T-helper 2 cell treated with Interferon-gamma antibody and Interleukin-4, amounts not matched to agents 5 μg/mL and 100 μg/mL, for 36 hours (primary cell): ENCODE data around the gene ZNF556.
"Not testable (repeated sequence)": the region's sequence is repeated elsewhere in the genome, so short reads cannot be mapped to it uniquely, and the experiment has no call there.

Experiments used
- DNase-seq: peaks from one replicate; pipeline ENCODE4 v3.0.0; 2021; ENCODE audit warnings: low spot score
- H3K27ac Mint-ChIP-seq: one replicate; pipeline ENCODE4 v1.8.0; 2021; ENCODE audit warnings: mild to moderate bottlenecking, mixed read lengths
- H3K27me3 Mint-ChIP-seq: one replicate; pipeline ENCODE4 v1.8.0; 2021; ENCODE audit warnings: low read depth, mixed read lengths
- H3K36me3 Mint-ChIP-seq: one replicate; pipeline ENCODE4 v1.8.0; 2021; ENCODE audit warnings: low read depth, mixed read lengths
- H3K4me1 Mint-ChIP-seq: one replicate; pipeline ENCODE4 v1.8.0; 2021; ENCODE audit warnings: low read depth, mixed read lengths
- H3K4me3 Mint-ChIP-seq: one replicate; pipeline ENCODE4 v1.8.0; 2022; ENCODE audit warnings: mild to moderate bottlenecking, moderate library complexity, mixed read lengths
- H3K9me3 Mint-ChIP-seq: one replicate; pipeline ENCODE4 v1.8.0; 2021; ENCODE audit warnings: mixed read lengths

ZNF556 gene

DNA sequence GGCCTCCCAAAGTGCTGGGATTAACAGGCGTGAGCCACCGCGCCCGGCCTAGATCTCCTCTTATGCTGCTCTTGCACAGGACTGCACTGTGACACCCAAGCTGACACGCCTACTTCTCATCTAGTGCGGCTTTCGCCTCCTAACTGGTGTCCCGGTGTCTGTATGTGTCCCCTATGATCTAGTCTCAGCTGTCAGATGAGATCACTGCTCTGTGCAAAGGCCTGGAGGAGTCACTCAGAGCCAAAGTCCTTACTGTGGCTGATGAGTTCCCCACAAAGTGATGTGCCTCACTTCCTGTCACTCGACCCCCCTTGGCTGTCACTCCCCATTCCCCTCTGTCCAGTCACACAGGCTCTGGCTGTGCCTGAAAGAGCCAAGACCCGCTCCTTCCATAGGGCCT, 2.5 kb downstream of the ZNF556 start:
- H3K4me3 Mint-ChIP-seq, result no peak overlapping the region
- H3K4me1 Mint-ChIP-seq, result no peaks in the 10 kb centered on the region
- no peak overlapping the region for H3K27ac Mint-ChIP-seq
- H3K27me3 Mint-ChIP-seq, result no peaks in the 10 kb centered on the region
- H3K36me3 Mint-ChIP-seq, result no peaks in the 10 kb centered on the region
- H3K9me3 Mint-ChIP-seq, result peaks cover 24% of the 10 kb centered on the region
- no peak for DNase-seq

GRCh38 chr19:2872175-2872574, 5.0 kb downstream of the ZNF556 start:
- not testable (repeated sequence) for DNase-seq, H3K27me3 Mint-ChIP-seq, H3K27ac Mint-ChIP-seq, H3K4me3 Mint-ChIP-seq, H3K4me1 Mint-ChIP-seq, H3K36me3 Mint-ChIP-seq
- H3K9me3 Mint-ChIP-seq, result peaks cover 24% of the 10 kb centered on the region

GRCh38 chr19:2877398-2878331, 10.5 kb downstream of the ZNF556 start:
- H3K4me1 Mint-ChIP-seq, result no peaks in the 10 kb centered on the region
- no peak overlapping the region for H3K4me3 Mint-ChIP-seq
- no peak for DNase-seq
- no peak overlapping the region for H3K27ac Mint-ChIP-seq
- peaks cover 17% of the 10 kb centered on the region for H3K9me3 Mint-ChIP-seq
- no peaks in the 10 kb centered on the region for H3K27me3 Mint-ChIP-seq
- H3K36me3 Mint-ChIP-seq, result no peaks in the 10 kb centered on the region

GRCh38 chr19:2883686-2884439, 16.7 kb downstream of the ZNF556 start:
- no peak for DNase-seq
- Mint-ChIP-seq H3K4me1 (no peaks in the 10 kb centered on the region), H3K4me3 (no peak overlapping the region), H3K36me3 (no peaks in the 10 kb centered on the region), H3K27ac (no peak overlapping the region), H3K9me3 (peaks cover 15% of the 10 kb centered on the region), H3K27me3 (no peaks in the 10 kb centered on the region)

DNA sequence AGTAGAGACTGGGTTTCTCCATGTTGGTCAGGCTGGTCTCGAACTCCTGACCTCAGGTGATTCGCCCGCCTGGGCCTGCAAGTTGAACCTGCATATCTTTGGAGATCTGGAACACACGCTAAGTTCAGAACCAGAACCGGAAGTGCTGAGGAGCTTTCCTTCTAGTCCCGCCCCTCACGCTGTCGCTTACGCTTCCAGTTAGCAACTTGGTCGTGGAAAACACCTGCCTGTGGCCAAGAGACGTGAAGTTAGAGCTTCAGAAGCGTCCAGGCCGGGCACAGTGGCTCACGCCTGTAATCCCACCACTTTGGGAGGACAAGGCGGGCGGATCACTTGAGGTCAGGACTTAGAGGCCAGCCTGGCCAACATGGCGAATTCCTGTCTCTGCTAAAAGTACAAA, 18.6 kb downstream of the ZNF556 start:
- Mint-ChIP-seq H3K27ac (no peak overlapping the region), H3K27me3 (no peaks in the 10 kb centered on the region), H3K4me1 (no peaks in the 10 kb centered on the region), H3K4me3 (no peak overlapping the region), H3K9me3 (peaks cover 11% of the 10 kb centered on the region), H3K36me3 (no peaks in the 10 kb centered on the region)
- DNase-seq, result no peak

- no peaks in the 10 kb centered on the region for H3K27me3 Mint-ChIP-seq
- H3K9me3 Mint-ChIP-seq, result peaks cover 11% of the 10 kb centered on the region
- H3K36me3 Mint-ChIP-seq, result no peaks in the 10 kb centered on the region
- no peak overlapping the region for H3K4me3 Mint-ChIP-seq
- no peak overlapping the region for H3K27ac Mint-ChIP-seq
- DNase-seq, result no peak
- no peaks in the 10 kb centered on the region for H3K4me1 Mint-ChIP-seq
Observed at GRCh38 chr19:2887391-2887914, 20.3 kb downstream of the ZNF556 start.

DNA sequence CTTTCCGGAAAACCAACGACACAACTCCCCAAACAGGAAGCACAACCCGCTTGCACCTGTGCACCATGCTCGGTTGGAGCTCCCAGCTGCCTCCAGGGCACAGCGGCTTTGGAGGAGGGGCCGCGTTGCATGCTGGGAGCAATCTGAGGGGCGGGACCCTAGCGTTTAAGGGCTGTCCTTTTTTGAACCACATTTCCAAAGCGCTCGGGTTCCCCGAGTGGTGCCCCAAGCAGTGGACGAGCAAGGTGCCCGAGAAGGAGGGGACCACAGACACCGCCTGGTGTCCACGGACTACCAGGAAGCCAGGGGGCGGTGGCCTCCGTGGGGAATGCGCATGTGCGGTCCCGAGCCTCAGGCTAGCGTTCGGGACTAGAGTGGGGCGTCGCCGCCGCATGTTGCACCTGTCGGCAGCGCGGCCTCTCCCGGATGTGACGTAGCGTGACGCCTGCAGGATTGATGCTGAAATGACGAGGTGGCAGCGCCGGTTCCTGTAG, 21.6 kb downstream of the ZNF556 start:
- Mint-ChIP-seq H3K4me1 (no peaks in the 10 kb centered on the region), H3K9me3 (peaks cover 5% of the 10 kb centered on the region), H3K27me3 (no peaks in the 10 kb centered on the region), H3K27ac (no peak overlapping the region), H3K4me3 (no peak overlapping the region), H3K36me3 (no peaks in the 10 kb centered on the region)
- no peak for DNase-seq

DNA sequence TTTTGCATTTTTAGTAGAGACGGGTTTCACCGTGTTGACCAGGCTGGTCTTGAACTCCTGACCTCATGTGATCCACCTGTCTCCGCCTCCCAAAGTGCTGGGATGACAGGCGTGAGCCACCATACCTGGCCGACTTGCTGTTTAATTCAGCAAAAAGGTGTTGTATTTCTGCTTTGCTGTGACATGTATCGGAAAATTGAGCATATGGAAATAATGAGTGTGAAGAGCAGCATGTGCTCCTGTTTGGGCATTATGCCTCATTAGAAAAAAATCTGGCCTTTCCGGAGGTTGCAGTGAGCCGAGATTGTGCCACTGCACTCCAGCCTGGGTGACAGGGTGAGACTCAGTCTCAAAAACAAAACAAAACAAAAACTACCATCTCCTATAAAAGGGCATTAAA, 23.4 kb downstream of the ZNF556 start:
- not testable (repeated sequence) for H3K9me3 Mint-ChIP-seq, DNase-seq, H3K4me3 Mint-ChIP-seq, H3K4me1 Mint-ChIP-seq, H3K27me3 Mint-ChIP-seq, H3K36me3 Mint-ChIP-seq, H3K27ac Mint-ChIP-seq

- H3K9me3 Mint-ChIP-seq, result peaks cover 23% of the 10 kb centered on the region
- no peak for DNase-seq
- H3K36me3 Mint-ChIP-seq, result peaks cover 4% of the 10 kb centered on the region
- H3K4me1 Mint-ChIP-seq, result peaks cover 4% of the 10 kb centered on the region
- H3K27me3 Mint-ChIP-seq, result no peaks in the 10 kb centered on the region
- no peak overlapping the region for H3K27ac Mint-ChIP-seq
- H3K4me3 Mint-ChIP-seq, result no peak overlapping the region
Observed at GRCh38 chr19:2896694-2897093, 29.6 kb downstream of the ZNF556 start.

GRCh38 chr19:2900296-2901252, 33.4 kb downstream of the ZNF556 start, which contains the start of gene ZNF57:
Gene ZNF57, plus strand, starts transcription at chr19:2900928. Its CDS starts 118 bp downstream, at chr19:2901046.
- peak; percentile 95 for DNase-seq
- peaks cover 8% of the 10 kb centered on the region for H3K4me1 Mint-ChIP-seq
- peak within 1 kb of the TSS; percentile 95 for H3K27ac Mint-ChIP-seq
- H3K27me3 Mint-ChIP-seq, result no peaks in the 10 kb centered on the region
- peak within 1 kb of the TSS; percentile 98 for H3K4me3 Mint-ChIP-seq
- H3K9me3 Mint-ChIP-seq, result peaks cover 20% of the 10 kb centered on the region
- H3K36me3 Mint-ChIP-seq, result peaks cover 4% of the 10 kb centered on the region

GRCh38 chr19:2902590-2903218, 35.6 kb downstream of the ZNF556 start:
- Mint-ChIP-seq H3K27ac (no peak overlapping the region), H3K9me3 (peaks cover 10% of the 10 kb centered on the region), H3K36me3 (peaks cover 9% of the 10 kb centered on the region), H3K4me3 (peak overlapping the region; percentile 98), H3K4me1 (peaks cover 11% of the 10 kb centered on the region), H3K27me3 (no peaks in the 10 kb centered on the region)
- no peak for DNase-seq

- H3K27ac Mint-ChIP-seq, H3K27me3 Mint-ChIP-seq, H3K9me3 Mint-ChIP-seq, H3K36me3 Mint-ChIP-seq, DNase-seq, H3K4me3 Mint-ChIP-seq: not testable (repeated sequence)
- H3K4me1 Mint-ChIP-seq, result peaks cover 11% of the 10 kb centered on the region
Observed at GRCh38 chr19:2903326-2903725, 36.2 kb downstream of the ZNF556 start.
